Activated T-cell treated with anti-CD3 and anti-CD28 coated beads, Interleukin-2, amount 50 U/mL, for 72 hours (primary cell): ENCODE data around the gene FAF1. TPM values are rescaled to one million over a fixed set of nuclear protein-coding genes. Genes with fewer than 3 reads are reported as not detected.

Source experiments
- ATAC-seq, 2 donors: fragments of 150-1000 bp; cut with Tn5 transposase; replicated peaks in 1 of 2; 2 replicates each; pipeline ENCODE4 v1.10.0; 2021; ENCODE audit warnings: moderate library complexity in 2 of 2, mild to moderate bottlenecking in 1 of 2
- DNase-seq, 2 donors: peaks; one replicate each; pipeline ENCODE4 v3.0.0; 2021 to 2022; ENCODE audit warnings: mixed read lengths in 1 of 2
- H3K27ac Mint-ChIP-seq: one replicate; pipeline ENCODE4 v1.8.0; 2022; ENCODE audit warnings: mild to moderate bottlenecking, moderate library complexity, mixed read lengths
- H3K27me3 Mint-ChIP-seq: one replicate; pipeline ENCODE4 v1.8.0; 2022; ENCODE audit warnings: low read depth, mixed read lengths
- H3K36me3 Mint-ChIP-seq, 2 donors: one replicate each; pipeline ENCODE4 v1.8.0; 2022; ENCODE audit warnings: mixed read lengths in 2 of 2, mild to moderate bottlenecking in 1 of 2; ENCODE audit not compliant: insufficient read depth in 2 of 2
- H3K4me1 Mint-ChIP-seq: one replicate; pipeline ENCODE4 v1.8.0; 2022; ENCODE audit warnings: low read depth, mixed read lengths
- H3K4me3 Mint-ChIP-seq, 2 donors: one replicate each; pipeline ENCODE4 v1.8.0; 2022; ENCODE audit warnings: mild to moderate bottlenecking in 2 of 2, mixed read lengths in 2 of 2, moderate library complexity in 2 of 2
- H3K9me3 Mint-ChIP-seq, 2 donors: one replicate each; pipeline ENCODE4 v1.8.0; 2022; ENCODE audit warnings: mixed read lengths in 2 of 2
- total RNA-seq, 2 donors: library from RNA; stranded (reverse); gene quantifications; one replicate each; pipeline ENCODE4 v1.2.3, GENCODE V29; 2022

FAF1 gene
- total RNA-seq, 2 donors from 2014 or later, result 65.7 to 83.0 TPM

DNA sequence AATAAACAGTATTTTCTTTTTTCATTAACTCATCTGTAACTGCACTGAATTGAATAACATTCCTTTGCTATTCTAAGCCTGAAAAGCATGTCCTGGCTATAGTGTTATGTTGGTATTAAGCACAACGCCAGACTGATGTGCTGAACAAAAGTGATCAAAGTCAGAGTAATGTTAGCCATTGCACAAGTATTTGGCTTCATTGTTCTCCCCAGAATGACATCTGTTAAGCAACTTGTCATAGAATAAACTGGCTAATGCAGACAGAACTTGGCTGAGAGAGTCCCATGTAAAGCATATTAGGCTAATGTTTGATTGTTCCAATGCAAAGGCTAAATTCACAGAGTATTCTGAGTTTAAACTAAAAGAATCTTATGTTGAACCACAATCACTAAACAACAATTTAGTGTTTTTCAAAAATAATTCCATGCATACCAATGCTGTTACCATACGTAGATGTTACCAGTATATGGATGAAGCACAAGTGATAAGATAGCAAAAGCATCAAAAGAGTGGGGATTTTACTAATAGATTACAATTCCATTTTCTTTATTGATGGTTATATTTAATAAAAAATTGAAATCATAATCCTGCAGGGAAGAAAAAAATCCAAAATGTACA, 301.5 kb downstream of the FAF1 start:
- H3K9me3 Mint-ChIP-seq, result no peaks in the 10 kb centered on the region
- H3K27me3 Mint-ChIP-seq, result no peaks in the 10 kb centered on the region
- H3K36me3 Mint-ChIP-seq, result no peaks in the 10 kb centered on the region
- H3K4me3 Mint-ChIP-seq, result no peak overlapping the region
- DNase-seq (no peak), ATAC-seq (no peak)
- no peaks in the 10 kb centered on the region for H3K4me1 Mint-ChIP-seq
- no peak overlapping the region for H3K27ac Mint-ChIP-seq

DNA sequence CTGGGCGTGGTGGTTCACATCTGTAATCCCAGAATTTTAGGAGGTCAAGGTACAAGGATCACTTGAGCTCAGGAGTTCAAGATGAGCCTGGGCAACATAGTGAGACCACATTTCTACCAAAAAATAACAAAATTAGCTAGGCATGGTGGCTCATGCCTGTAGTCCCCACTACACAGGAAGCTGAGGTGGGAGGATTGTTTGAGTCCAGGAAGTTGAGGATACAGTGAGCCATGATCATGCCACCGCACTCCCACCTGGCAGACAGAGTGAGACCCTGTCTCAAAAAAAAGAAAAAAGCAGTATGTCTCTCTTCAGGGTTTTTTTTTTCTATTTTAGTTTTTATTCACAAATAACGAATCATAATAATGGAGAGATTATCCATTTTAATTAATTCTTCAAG, 303.1 kb downstream of the FAF1 start:
- Mint-ChIP-seq H3K9me3 (no peaks in the 10 kb centered on the region), H3K27me3 (no peaks in the 10 kb centered on the region), H3K27ac (no peak overlapping the region), H3K4me3 (no peak overlapping the region), H3K4me1 (no peaks in the 10 kb centered on the region), H3K36me3 (no peaks in the 10 kb centered on the region)
- DNase-seq (no peak), ATAC-seq (no peak)

DNA sequence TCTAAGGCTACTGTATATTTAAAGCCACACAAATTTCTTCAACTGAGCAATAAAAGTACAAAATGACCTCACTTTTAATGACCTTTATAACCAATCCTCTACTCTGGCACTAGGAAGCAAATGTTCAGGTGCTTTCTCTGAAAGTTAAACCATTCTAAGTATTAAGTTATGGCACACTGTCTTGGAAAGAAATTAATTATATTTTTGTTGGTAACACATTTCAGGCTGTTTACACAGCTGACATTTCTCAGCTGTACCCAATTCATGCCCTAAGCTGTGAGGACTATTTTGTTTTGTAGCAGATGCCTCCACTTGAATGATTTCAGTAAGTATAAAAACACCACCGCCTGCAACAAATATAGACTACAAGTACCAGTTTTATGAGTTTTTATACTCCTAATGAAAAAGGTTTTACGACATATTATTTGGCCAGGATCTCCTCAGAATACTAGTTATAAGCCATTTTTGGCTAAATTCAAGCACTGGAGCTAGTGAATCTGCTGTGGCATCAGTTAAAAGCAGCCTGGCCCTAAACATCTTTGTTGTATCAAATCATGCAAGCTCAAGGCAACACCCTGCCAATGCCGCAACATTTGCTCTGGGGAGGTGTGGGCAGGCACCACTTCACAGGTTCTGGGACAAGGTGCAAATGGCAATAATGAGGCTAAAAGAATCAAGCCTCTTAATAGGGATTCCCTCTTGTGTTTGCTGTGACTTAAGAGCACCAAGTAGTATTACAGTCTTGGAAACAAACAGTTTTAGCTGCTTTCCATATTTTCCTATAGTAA, 308.4 kb downstream of the FAF1 start:
- H3K27me3 Mint-ChIP-seq, result no peaks in the 10 kb centered on the region
- no peaks in the 10 kb centered on the region for H3K9me3 Mint-ChIP-seq
- H3K36me3 Mint-ChIP-seq, result peaks cover 0 to 2% of the 10 kb centered on the region in 2 donors
- DNase-seq, result no peak
- no peaks in the 10 kb centered on the region for H3K4me1 Mint-ChIP-seq
- no peak overlapping the region for H3K4me3 Mint-ChIP-seq
- no peak for ATAC-seq
- no peak overlapping the region for H3K27ac Mint-ChIP-seq

DNA sequence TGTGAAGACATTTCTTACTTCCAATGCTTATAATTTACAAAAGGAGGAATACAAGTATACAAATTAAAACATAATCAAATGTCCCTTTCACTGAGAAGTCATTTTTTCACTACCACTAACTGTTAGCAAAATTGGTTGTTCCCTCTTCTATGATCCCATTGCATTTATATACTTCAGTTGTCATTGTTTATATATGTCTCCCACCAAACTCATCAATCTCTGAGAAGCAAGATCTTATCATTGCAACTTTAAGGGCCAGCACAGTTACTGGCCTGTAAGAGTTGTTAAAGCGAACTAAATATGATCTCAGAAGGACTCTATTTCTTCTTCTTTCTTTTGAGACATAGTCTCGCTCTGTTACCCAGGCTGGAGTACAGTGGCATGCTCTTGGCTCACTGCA, 313.5 kb downstream of the FAF1 start:
- no peak overlapping the region for H3K4me3 Mint-ChIP-seq
- DNase-seq, result no peak
- ATAC-seq, result no peak
- no peaks in the 10 kb centered on the region for H3K27me3 Mint-ChIP-seq
- no peaks in the 10 kb centered on the region for H3K4me1 Mint-ChIP-seq
- no peak overlapping the region for H3K27ac Mint-ChIP-seq
- no peaks in the 10 kb centered on the region for H3K9me3 Mint-ChIP-seq
- H3K36me3 Mint-ChIP-seq, result peaks cover 0 to 2% of the 10 kb centered on the region in 2 donors

GRCh38 chr1:50645139-50645538, 314.9 kb downstream of the FAF1 start:
- DNase-seq (no peak), ATAC-seq (no peak)
- H3K4me3 Mint-ChIP-seq, result no peak overlapping the region
- peaks cover 0 to 4% of the 10 kb centered on the region in 2 donors for H3K36me3 Mint-ChIP-seq
- H3K27me3 Mint-ChIP-seq, result no peaks in the 10 kb centered on the region
- H3K4me1 Mint-ChIP-seq, result no peaks in the 10 kb centered on the region
- no peaks in the 10 kb centered on the region for H3K9me3 Mint-ChIP-seq
- no peak overlapping the region for H3K27ac Mint-ChIP-seq

DNA sequence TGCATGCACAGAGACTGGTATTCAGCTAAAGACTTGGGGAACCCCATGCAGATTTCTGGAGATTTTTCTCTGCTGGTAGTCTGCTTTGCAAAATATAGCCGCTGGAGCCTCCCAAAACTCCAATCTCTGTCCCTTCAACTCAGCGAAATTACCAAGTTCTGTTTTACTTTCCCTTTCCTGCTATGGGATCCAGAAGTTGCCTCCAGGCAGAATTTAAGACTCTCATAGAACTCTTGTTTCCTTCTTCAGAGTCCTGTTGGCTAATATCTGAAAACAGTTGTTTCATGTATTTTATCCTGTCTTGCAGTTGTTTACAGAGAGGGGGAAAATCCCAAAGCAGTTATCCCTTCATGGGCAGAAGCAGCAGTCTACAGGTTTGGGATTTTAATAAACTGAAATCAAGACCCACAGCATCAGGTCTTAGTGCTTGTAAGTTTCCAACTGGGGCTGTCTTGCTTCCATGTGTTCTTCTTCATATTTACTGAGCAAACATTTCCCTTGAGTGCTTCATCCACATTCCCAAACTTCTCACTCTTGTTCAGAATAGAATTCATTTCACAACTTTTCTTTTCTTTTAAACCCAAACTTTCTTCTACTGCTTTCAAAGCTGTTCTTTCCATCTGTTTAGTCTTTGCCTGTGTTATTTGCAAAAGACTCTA, 315.5 kb downstream of the FAF1 start:
- Mint-ChIP-seq H3K36me3 (peaks cover 0 to 4% of the 10 kb centered on the region in 2 donors), H3K9me3 (no peaks in the 10 kb centered on the region), H3K27me3 (no peaks in the 10 kb centered on the region), H3K4me1 (no peaks in the 10 kb centered on the region), H3K27ac (no peak overlapping the region), H3K4me3 (no peak overlapping the region)
- DNase-seq (no peak), ATAC-seq (no peak)

DNA sequence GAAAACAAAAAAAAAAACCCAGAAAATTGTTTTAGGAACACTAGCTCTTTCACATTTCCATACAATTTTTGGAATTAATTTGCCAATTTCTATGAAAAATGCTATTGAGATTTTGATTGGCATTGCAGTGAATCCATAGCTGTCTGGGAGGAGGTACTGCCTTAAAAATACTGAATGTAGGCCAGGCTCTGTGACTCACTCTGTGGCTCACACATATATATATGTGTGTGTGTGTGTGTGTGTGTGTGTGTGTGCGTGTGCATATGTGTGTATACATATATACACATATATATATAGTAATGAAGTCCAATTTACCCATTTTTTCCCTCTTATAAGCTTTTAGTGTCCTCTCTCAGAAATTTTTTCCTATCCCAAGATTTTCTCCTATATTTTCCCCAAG, 322.6 kb downstream of the FAF1 start:
- Mint-ChIP-seq H3K9me3 (peaks cover 0 to 2% of the 10 kb centered on the region in 2 donors), H3K36me3 (peaks cover 0 to 2% of the 10 kb centered on the region in 2 donors), H3K4me3 (no peak overlapping the region), H3K4me1 (no peaks in the 10 kb centered on the region), H3K27ac (no peak overlapping the region), H3K27me3 (no peaks in the 10 kb centered on the region)
- ATAC-seq (no peak), DNase-seq (no peak)

GRCh38 chr1:50634251-50634650, 325.8 kb downstream of the FAF1 start:
- H3K27me3 Mint-ChIP-seq, result no peaks in the 10 kb centered on the region
- H3K27ac Mint-ChIP-seq, result no peak overlapping the region
- no peaks in the 10 kb centered on the region for H3K4me1 Mint-ChIP-seq
- no peak overlapping the region for H3K4me3 Mint-ChIP-seq
- no peak for ATAC-seq
- DNase-seq, result no peak
- peaks cover 0 to 2% of the 10 kb centered on the region in 2 donors for H3K9me3 Mint-ChIP-seq
- H3K36me3 Mint-ChIP-seq, result no peaks in the 10 kb centered on the region

DNA sequence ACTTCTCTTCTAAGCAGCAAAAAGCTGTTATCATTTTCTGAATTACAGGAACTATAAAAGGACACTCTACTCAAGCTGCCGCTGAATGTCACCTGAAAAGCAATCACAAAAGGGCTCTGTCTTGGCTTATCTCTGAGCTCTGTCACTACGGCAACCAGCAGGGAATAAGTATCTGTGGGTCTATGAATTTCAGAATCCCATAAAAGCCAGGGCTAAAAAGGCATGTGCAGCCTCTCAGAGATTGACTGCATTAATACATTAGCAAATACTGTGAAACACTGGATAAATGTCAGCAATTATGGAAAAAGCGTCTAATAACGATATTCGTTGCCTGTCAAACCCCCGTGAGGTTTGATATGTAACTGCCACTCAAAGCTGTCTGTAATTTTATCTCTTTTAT, 326.6 kb downstream of the FAF1 start:
- ATAC-seq, result no peak

DNA sequence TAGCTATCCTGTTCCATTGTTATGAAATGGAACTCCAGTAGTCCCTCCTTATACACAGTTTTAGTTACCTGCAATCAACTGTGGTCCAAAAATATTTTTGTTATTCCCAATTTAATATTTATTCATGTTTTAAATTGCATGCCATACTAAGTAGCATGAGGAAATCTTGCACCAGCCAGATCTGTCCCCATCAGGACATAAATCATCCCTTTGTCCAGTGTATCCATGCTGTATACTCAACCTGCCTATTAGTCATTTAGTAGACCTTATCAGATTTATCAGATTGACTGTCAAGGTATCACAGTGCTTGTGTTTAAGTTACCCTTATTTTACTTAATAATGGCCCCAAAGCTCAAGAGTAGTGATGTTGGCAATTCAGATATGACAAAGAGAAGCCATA, 328.9 kb downstream of the FAF1 start:
- ATAC-seq (no peak), DNase-seq (no peak)
- Mint-ChIP-seq H3K27ac (no peak overlapping the region), H3K27me3 (no peaks in the 10 kb centered on the region), H3K4me1 (no peaks in the 10 kb centered on the region), H3K9me3 (peaks cover 0 to 2% of the 10 kb centered on the region in 2 donors), H3K36me3 (no peaks in the 10 kb centered on the region), H3K4me3 (no peak overlapping the region)

More for the DNA sequence above, 326.6 kb downstream of the FAF1 start:
- Mint-ChIP-seq H3K27me3 (no peaks in the 10 kb centered on the region), H3K4me1 (no peaks in the 10 kb centered on the region), H3K9me3 (peaks cover 0 to 2% of the 10 kb centered on the region in 2 donors), H3K4me3 (no peak overlapping the region), H3K27ac (no peak overlapping the region), H3K36me3 (no peaks in the 10 kb centered on the region)
- DNase-seq, result no peak

DNA sequence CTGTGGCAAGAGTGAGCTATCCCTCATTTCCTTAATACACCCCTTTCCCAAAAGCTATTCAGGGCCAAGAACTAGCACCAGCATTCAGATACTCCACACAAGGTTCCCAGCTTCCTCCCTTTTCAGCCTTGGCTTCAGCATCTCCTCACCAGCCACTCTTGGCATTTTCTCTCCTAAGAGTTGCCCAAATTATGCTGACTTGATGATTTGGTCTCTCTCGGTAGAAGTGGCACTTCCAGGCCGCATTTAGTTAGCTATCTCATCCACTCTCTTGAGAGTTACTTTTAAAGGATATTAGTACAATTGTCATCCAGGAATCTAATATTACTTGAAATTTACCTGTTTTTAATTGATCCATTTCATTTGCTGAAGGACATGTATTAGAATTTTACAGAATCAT, 337.8 kb downstream of the FAF1 start:
- DNase-seq, result no peak
- Mint-ChIP-seq H3K27me3 (no peaks in the 10 kb centered on the region), H3K4me1 (no peaks in the 10 kb centered on the region), H3K36me3 (peaks cover 4 to 11% of the 10 kb centered on the region in 2 donors), H3K9me3 (no peaks in the 10 kb centered on the region), H3K4me3 (no peak overlapping the region), H3K27ac (no peak overlapping the region)
- ATAC-seq, result no peak

GRCh38 chr1:50620680-50621329, 339.3 kb downstream of the FAF1 start:
- Mint-ChIP-seq H3K4me1 (no peaks in the 10 kb centered on the region), H3K9me3 (peaks cover 0 to 1% of the 10 kb centered on the region in 2 donors), H3K36me3 (peaks cover 4 to 11% of the 10 kb centered on the region in 2 donors), H3K4me3 (no peak overlapping the region), H3K27ac (no peak overlapping the region), H3K27me3 (no peaks in the 10 kb centered on the region)
- no peak for DNase-seq
- no peak for ATAC-seq
